Kidney epithelial cell (primary cell): ENCODE results near the gene SUMO3. TPM values are rescaled to one million over a fixed set of nuclear protein-coding genes. Genes with fewer than 3 reads are reported as not detected.

Source experiments
- DNase-seq: peaks from one replicate; pipeline ENCODE4 v3.0.0-alpha.2; 2010; ENCODE audit warnings: low read depth
- H3K27me3 ChIP-seq: 2 replicates; pipeline ENCODE4 v1.6.0; 2011; ENCODE audit warnings: low read length; ENCODE audit not compliant: control insufficient read depth, insufficient read depth
- H3K36me3 ChIP-seq: 2 replicates; pipeline ENCODE4 v1.5.1; 2011; ENCODE audit warnings: low read length; ENCODE audit not compliant: control insufficient read depth, insufficient read depth
- H3K4me3 ChIP-seq: 2 replicates; pipeline ENCODE4 v1.5.1; 2011; ENCODE audit warnings: low read depth, mild to moderate bottlenecking, control low read depth, low read length
- CTCF ChIP-seq: IDR thresholded peaks from 2 replicates; pipeline ENCODE4 v1.5.1; 2011; ENCODE audit warnings: mild to moderate bottlenecking, moderate library complexity, low read length, control low read depth, inconsistent platforms; ENCODE audit not compliant: insufficient read depth, poor library complexity, severe bottlenecking
- total RNA-seq: library from RNA; depleted of rRNA; stranded (reverse); fragments of >200 nt; gene quantifications from 2 replicates; pipeline ENCODE4 v1.2.3, GENCODE V29; 2015

The SUMO3 gene
- total RNA-seq, 1 donor from 2014 or later, result 61.7 TPM

- no peak for TF ChIP-seq CTCF
- Histone ChIP-seq H3K4me3 (no peak overlapping the region), H3K36me3 (no peaks in the 10 kb centered on the region), H3K27me3 (peaks cover 2% of the 10 kb centered on the region)
- no peak for DNase-seq
These were observed 11.7 kb upstream of the SUMO3 start for GRCh38 chr21:44829507-44830092.

GRCh38 chr21:44828362-44829056 lies 10.6 kb upstream of the SUMO3 start:
- no peak for DNase-seq
- no peak overlapping the region for H3K4me3 ChIP-seq
- H3K36me3 ChIP-seq, result no peaks in the 10 kb centered on the region
- peaks cover 2% of the 10 kb centered on the region for H3K27me3 ChIP-seq
- TF ChIP-seq CTCF, result no peak

- H3K4me3 ChIP-seq, result no peak overlapping the region
- TF ChIP-seq CTCF, result no peak
- no peaks in the 10 kb centered on the region for H3K36me3 ChIP-seq
- DNase-seq, result no peak
- H3K27me3 ChIP-seq, result peaks cover 2% of the 10 kb centered on the region
These were observed 5.4 kb upstream of the SUMO3 start for GRCh38 chr21:44823179-44823660.

GRCh38 chr21:44822484-44823178 lies 4.8 kb upstream of the SUMO3 start:
- Histone ChIP-seq H3K36me3 (no peaks in the 10 kb centered on the region), H3K27me3 (peaks cover under 1% of the 10 kb centered on the region), H3K4me3 (no peak overlapping the region)
- no peak for TF ChIP-seq CTCF
- DNase-seq, result no peak

- Histone ChIP-seq H3K27me3 (no peaks in the 10 kb centered on the region), H3K4me3 (no peak overlapping the region), H3K36me3 (no peaks in the 10 kb centered on the region)
- no peak for TF ChIP-seq CTCF
- DNase-seq, result no peak
These were observed 3.0 kb upstream of the SUMO3 start for GRCh38 chr21:44820851-44821250.
